Adrenal gland (tissue), 5 donors: ENCODE data around the gene FAHD1.

Source experiments
- POLR2A ChIP-seq, 2 donors: fragments of 450-650 bp; IDR thresholded peaks; one replicate each; pipeline ENCODE4 v1.6.1; 2017; ENCODE audit warnings: antibody characterized with exemption in 2 of 2, mild to moderate bottlenecking in 2 of 2, moderate library complexity in 1 of 2
- TF ChIP-seq, protein P1 (sequence below), 6 experiments: fragments of 450-650 bp in 4 of 6; fragments of 200-600 bp in 2 of 6; sonication (generic) in 1 of 6; IDR thresholded peaks; 1 replicate in 5 of 6; 2 replicates in 1 of 6; pipeline versions ENCODE4 v1.5.1 to v1.8.0; 2016 to 2021; ENCODE audit warnings: antibody characterized with exemption in 6 of 6, mild to moderate bottlenecking in 2 of 6, moderate library complexity in 1 of 6
- donor health status: DM: no; HTN: no; CAD: no.

DNA sequence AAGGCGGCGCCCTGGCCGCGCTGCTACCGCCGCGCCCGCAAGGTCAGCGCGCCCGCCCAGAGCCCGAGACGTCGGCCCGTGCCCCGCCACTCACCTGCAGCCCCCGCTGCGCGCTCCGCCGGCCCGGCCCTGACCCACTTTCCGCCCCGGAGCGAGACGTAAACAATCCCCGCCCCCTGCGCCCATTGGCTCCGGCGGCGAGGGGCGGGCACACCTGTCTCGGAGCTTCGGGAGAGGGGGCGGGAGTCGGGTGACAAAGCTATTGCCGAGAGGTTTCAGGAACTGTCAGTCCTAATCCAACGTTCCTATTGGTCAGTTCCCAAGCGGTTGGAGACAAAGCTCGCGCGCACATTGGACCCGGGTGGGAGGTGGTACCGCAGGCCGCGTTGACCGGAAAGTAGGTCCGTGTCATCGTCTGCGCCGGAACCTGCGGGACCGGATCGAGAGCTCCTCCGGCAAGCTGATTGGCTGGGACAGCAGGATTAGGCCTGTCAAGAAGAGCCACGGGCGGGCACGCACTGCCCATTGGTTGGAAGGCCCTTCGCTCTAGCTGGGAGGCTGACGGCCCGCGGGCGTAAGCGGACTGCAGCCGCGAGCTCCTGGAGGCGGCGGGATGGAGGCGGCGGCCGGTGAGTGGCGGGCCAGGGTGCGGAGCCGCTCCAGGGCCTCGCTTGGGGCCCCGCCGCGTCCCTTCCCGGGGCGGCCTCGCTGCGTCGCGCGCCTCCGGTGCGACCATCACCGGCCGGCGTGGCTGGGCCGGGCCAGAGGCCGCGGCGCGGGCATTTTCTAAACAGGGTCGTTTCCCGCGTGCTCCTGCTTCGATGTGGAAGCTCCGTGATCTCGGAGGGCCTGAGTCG lies 44.4 kb upstream of the FAHD1 start, which contains the start of the genes NUBP2 and SPSB3:
- TF ChIP-seq, protein P1, sequence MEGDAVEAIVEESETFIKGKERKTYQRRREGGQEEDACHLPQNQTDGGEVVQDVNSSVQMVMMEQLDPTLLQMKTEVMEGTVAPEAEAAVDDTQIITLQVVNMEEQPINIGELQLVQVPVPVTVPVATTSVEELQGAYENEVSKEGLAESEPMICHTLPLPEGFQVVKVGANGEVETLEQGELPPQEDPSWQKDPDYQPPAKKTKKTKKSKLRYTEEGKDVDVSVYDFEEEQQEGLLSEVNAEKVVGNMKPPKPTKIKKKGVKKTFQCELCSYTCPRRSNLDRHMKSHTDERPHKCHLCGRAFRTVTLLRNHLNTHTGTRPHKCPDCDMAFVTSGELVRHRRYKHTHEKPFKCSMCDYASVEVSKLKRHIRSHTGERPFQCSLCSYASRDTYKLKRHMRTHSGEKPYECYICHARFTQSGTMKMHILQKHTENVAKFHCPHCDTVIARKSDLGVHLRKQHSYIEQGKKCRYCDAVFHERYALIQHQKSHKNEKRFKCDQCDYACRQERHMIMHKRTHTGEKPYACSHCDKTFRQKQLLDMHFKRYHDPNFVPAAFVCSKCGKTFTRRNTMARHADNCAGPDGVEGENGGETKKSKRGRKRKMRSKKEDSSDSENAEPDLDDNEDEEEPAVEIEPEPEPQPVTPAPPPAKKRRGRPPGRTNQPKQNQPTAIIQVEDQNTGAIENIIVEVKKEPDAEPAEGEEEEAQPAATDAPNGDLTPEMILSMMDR (IDR thresholded peaks at IDR 0.05), result no peak
- peak; percentile 55 to 75 for TF ChIP-seq POLR2A (IDR thresholded peaks at IDR 0.05)
